Stimulated activated CD4-positive, alpha-beta T cell treated with anti-CD3 and anti-CD28 coated beads, Interleukin-4, amount 100 ng/mL, for 1 hour (primary cell): ENCODE data around the gene ADSS1.
A peak's percentile ranks its signal among the peaks of the same experiment; 100 is the strongest.

Experiments
- DNase-seq: peaks from one replicate; pipeline ENCODE4 v3.0.0-alpha.2; 2020

Gene ADSS1

GRCh38 chr14:104687601-104688504, 36.2 kb upstream of the ADSS1 start:
- DNase-seq = no peak

DNA sequence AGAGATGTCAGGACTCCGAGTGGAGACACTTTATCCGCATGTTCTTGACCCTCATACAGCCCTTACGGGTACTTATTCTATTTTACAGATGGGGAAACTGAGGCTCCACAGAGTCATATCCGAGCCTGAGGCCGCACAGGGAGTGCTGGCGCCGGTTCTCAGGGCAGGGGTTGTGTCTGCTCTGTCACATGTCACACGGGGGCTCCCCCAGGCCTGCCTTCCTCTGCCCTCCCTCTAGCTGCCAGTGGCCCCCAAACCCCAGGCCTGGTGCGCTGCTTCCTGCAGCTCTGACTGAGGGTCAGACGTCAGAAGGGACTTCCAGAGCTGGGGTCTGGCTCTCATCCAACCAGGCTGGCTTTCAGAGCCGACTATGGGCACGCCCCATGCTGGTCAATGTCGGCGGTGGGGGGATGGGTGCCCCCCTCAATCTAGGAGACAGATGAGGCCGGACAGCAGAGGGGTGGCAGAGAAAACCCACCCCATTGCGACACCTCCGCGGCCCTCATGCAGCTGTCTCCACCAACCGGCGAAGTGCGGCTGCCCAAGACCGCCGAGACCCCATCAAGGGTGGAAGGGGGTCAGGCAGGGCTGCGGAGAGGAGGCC, 35.4 kb upstream of the ADSS1 start:
- no peak for DNase-seq

GRCh38 chr14:104689109-104689880, 34.7 kb upstream of the ADSS1 start, which contains the start of gene INF2:
Gene INF2, plus strand, starts transcription at chr14:104689618. Its CDS starts 11,748 bp downstream, at chr14:104701366.
- peak; percentile 60 for DNase-seq

GRCh38 chr14:104689881-104690711, 33.9 kb upstream of the ADSS1 start:
- DNase-seq = peak; percentile 28

GRCh38 chr14:104690861-104691455, 33.1 kb upstream of the ADSS1 start:
- DNase-seq = no peak

GRCh38 chr14:104691546-104692260, 32.3 kb upstream of the ADSS1 start:
- DNase-seq = no peak

DNA sequence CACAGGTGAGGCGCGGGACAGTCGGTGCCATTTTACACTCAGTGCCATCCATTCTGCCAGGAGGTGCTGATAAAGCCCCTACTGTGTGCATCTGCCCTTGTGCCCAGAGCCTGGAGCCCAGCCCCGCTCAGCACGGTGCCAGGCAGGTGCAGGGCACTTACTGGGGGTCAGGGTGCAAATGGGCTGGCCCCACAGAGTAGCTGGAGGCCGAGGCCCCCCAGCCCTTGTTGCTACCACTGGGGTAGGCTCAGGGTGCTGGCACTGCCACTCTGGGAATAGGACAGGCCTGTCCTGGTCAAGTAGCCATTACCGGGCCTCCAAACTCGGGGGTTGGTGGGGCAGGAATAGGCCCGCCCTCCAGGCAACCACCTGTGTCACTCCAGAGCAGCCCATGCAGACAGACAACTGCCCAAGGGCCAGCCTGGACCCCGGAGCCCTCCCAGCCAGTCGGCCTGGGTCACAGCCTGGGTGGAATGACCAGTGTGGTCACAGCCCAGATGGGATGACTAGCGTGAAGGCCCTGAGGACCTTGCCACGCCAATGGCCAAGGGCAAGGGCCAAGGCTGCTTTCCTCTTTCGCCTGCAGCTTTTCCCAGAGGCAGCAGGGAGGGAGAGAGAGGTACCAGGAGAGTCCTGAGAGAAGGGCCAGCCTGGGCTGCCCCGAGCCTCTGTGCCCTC, 31.6 kb upstream of the ADSS1 start:
- DNase-seq = no peak

DNA sequence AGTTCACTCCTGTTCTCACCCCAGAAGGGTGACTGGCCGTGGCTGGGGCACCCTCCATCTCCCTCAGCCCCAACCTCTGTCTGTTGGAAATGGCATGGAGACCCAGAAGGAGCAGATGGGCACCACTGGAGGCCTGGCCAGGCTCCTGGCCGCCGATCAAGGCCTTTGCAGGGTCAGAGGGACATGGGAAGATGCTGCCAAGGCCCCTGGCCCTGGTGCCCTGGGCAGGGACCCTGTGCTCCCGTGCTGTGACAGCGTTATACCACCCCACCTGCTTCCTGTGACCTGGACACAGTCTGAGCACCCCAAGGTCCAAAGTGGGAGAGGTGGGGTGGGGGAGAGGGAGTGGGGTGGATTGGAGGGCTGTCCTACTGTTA, 31.1 kb upstream of the ADSS1 start:
- no peak for DNase-seq

GRCh38 chr14:104693482-104694431, 30.3 kb upstream of the ADSS1 start:
- DNase-seq = no peak

DNA sequence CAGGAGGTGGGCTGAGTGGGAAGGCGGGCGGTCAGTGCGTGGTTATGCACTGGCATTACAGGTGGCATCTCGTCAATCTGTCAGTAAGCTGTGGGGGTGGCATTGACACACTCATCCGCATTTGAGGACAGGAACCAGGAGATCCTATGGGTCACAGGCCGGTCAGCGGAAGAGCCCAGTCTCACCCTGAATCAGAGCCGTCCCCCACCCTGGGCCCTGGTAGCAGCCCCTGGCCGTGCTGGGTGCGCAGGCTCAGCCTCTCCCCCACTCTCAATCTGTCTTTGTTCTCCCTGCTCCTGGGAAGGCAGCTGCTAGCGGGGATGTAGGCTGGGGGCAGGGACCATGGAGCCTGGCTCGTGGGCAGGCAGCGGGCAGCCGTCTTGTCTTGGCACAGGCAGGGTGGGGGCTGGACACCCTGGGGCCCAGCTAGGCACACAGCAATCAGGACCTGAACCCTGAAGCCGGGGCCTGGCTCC, 29.5 kb upstream of the ADSS1 start:
- no peak for DNase-seq

- DNase-seq = no peak
Observed at GRCh38 chr14:104694991-104695659, 28.9 kb upstream of the ADSS1 start.

GRCh38 chr14:104695660-104696000, 28.4 kb upstream of the ADSS1 start:
- no peak for DNase-seq

GRCh38 chr14:104696671-104697316, 27.2 kb upstream of the ADSS1 start:
- no peak for DNase-seq

DNA sequence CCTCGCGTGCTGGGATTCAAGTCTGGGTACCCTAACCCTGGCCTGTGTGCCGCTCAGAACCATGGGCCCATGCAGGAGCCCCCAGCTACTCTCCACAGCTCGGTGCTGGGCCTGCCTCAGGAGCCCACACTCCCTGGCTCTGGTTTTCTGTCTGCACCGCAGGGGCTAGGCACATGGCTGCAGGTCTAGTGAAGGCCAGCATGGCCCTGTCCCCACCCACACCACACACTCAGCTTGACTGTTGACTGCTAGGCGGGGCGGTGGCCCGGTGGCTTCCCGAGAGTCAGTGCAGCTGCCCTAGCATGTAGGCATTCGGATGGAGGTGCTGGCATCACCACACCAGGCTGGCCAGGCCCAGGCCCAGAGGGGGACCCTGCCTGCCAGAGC, 26.7 kb upstream of the ADSS1 start:
- no peak for DNase-seq

DNA sequence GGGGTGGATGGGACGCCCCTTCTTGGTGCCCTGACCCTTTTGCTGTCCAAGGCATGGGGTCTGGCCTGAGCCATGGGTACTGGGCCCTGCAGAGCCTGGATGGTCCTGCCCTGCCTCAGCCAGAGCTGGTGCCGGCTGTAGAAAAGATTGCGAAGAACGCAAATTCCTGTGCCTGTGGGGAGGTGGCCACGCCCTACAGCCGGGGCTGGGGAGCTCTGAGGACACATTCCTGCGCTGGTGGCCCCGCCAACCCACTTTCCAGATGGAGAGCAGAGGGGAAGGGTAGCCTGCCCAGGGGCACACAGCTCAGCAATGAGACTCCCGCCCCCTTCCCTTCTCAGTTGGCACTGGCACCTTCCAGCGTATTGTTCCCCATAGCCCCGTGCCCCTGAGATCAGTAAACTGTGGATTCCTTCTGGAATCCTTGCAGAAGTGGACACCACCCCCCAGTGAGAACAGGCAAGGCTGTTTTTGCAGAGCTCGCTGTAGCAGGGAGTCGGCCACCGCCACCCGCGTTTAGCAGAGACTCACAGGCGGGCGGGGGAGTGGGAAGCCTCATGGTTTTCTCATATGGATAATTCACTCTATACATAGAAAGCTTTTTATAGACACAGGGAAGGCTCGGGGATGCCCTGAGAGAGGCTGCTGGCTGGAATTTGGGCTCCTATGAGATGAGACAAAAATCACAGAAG, 26.0 kb upstream of the ADSS1 start:
- no peak for DNase-seq

DNA sequence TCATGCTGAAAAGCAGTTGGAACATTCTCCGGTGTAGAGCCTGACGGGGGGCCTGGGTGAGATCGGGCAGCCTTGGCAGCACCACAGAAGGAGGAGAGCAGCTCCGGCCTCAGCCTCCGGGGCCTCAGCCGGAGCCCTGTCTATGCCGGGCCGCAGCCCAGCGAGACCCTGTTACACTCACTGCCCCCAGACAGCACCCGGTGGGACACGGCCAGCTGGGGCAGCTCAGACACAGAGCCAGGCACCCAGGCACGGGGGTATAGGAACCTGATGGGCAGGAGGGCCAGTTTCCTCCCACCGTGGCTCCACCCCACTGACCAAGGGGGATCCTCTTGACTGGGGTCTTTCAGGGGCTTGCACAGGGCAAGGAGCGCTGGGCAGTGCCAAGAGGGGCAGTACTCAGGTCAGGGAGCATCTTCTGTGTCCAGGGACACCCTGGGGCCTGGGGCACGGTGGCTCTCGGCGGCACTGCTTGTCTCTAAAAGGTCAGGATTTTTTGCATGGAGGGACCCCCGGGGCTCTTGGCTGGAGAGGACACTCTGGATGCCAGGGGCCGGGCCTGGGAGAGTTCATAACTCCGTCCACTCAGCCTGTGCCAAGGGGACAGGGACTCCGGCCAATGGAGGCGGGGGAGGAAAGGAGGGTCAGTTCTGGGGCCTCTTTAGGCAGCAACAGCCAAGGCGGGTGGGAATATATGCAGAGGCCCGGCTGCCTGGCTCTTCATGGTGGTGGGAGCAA, 25.2 kb upstream of the ADSS1 start:
- DNase-seq = no peak

- no peak for DNase-seq
Observed at GRCh38 chr14:104699426-104699748, 24.6 kb upstream of the ADSS1 start.
